Measurements from ENCODE around the gene MYO18A. TPM values are rescaled to one million over a fixed set of nuclear protein-coding genes. Genes with fewer than 3 reads are reported as not detected.
A peak's percentile ranks its signal among the peaks of the same experiment; 100 is the strongest.

Gene MYO18A
- total RNA-seq, 1 donor from 2014 or later, result 45.9 TPM

GRCh38 chr17:29037739-29038084 is 142.5 kb downstream of the MYO18A start:
- TF ChIP-seq, protein P1, sequence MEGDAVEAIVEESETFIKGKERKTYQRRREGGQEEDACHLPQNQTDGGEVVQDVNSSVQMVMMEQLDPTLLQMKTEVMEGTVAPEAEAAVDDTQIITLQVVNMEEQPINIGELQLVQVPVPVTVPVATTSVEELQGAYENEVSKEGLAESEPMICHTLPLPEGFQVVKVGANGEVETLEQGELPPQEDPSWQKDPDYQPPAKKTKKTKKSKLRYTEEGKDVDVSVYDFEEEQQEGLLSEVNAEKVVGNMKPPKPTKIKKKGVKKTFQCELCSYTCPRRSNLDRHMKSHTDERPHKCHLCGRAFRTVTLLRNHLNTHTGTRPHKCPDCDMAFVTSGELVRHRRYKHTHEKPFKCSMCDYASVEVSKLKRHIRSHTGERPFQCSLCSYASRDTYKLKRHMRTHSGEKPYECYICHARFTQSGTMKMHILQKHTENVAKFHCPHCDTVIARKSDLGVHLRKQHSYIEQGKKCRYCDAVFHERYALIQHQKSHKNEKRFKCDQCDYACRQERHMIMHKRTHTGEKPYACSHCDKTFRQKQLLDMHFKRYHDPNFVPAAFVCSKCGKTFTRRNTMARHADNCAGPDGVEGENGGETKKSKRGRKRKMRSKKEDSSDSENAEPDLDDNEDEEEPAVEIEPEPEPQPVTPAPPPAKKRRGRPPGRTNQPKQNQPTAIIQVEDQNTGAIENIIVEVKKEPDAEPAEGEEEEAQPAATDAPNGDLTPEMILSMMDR (IDR thresholded peaks at IDR 0.05; ENCODE audit: insufficient read depth, low read depth, low read length), result no peak
- TF ChIP-seq EZH2 (IDR thresholded peaks at IDR 0.05; ENCODE audit: insufficient read depth, low read length), result no peak
- Histone ChIP-seq H3K9ac (ENCODE audit: low read length) (no peak overlapping the region), H2AFZ (ENCODE audit: low read depth, low read length) (no peak overlapping the region), H4K20me1 (ENCODE audit: insufficient read depth, low read length) (no peaks in the 10 kb centered on the region), H3K9me3 (ENCODE audit: insufficient read depth, low read depth, low read length) (peaks cover 20% of the 10 kb centered on the region), H3K4me2 (ENCODE audit: low read length) (peak overlapping the region; percentile 23), H3K4me3 (ENCODE audit: insufficient read depth, low read depth, low read length) (no peak overlapping the region), H3K27me3 (ENCODE audit: insufficient read depth, low read length) (peaks cover 43% of the 10 kb centered on the region), H3K4me1 (ENCODE audit: insufficient read depth, low read length) (peaks cover 13% of the 10 kb centered on the region), H3K79me2 (ENCODE audit: insufficient read depth, low read length) (no peaks in the 10 kb centered on the region), H3K36me3 (ENCODE audit: insufficient read depth, low read length) (no peaks in the 10 kb centered on the region), H3K27ac (ENCODE audit: low read depth, low read length) (no peak overlapping the region)
- Mint-ChIP-seq H3K4me1 (ENCODE audit: low read depth, unreplicated experiment) (peaks cover 14% of the 10 kb centered on the region), H3K27ac (ENCODE audit: unreplicated experiment) (no peak overlapping the region), H3K27me3 (ENCODE audit: low read depth, unreplicated experiment) (peaks cover 11% of the 10 kb centered on the region), H3K9me3 (ENCODE audit: unreplicated experiment) (peaks cover 14% of the 10 kb centered on the region), H3K36me3 (ENCODE audit: low read depth, unreplicated experiment) (peaks cover 3% of the 10 kb centered on the region), H3K4me3 (ENCODE audit: unreplicated experiment) (no peak overlapping the region)
- DNase-seq (ENCODE audit: low read depth) (no peak), FAIRE-seq (no peak)

GRCh38 chr17:29036584-29036983 is 143.6 kb downstream of the MYO18A start:
- Histone ChIP-seq H4K20me1 (ENCODE audit: insufficient read depth, low read length) (no peaks in the 10 kb centered on the region), H3K27ac (ENCODE audit: low read depth, low read length) (no peak overlapping the region), H3K4me2 (ENCODE audit: low read length) (no peak overlapping the region), H3K36me3 (ENCODE audit: insufficient read depth, low read length) (no peaks in the 10 kb centered on the region), H3K4me1 (ENCODE audit: insufficient read depth, low read length) (peaks cover 6% of the 10 kb centered on the region), H3K9ac (ENCODE audit: low read length) (no peak overlapping the region), H3K4me3 (ENCODE audit: insufficient read depth, low read depth, low read length) (no peak overlapping the region), H3K27me3 (ENCODE audit: insufficient read depth, low read length) (peaks cover 54% of the 10 kb centered on the region), H3K79me2 (ENCODE audit: insufficient read depth, low read length) (no peaks in the 10 kb centered on the region), H2AFZ (ENCODE audit: low read depth, low read length) (no peak overlapping the region), H3K9me3 (ENCODE audit: insufficient read depth, low read depth, low read length) (peaks cover 20% of the 10 kb centered on the region)
- TF ChIP-seq EZH2 (IDR thresholded peaks at IDR 0.05; ENCODE audit: insufficient read depth, low read length), result no peak
- TF ChIP-seq, protein P1 (IDR thresholded peaks at IDR 0.05; ENCODE audit: insufficient read depth, low read depth, low read length), result no peak
- H3K9me3 Mint-ChIP-seq (ENCODE audit: unreplicated experiment), result peaks cover 18% of the 10 kb centered on the region
- H3K4me3 Mint-ChIP-seq (ENCODE audit: unreplicated experiment), result no peak overlapping the region
- DNase-seq (ENCODE audit: low read depth) (no peak), FAIRE-seq (no peak)
- peaks cover 4% of the 10 kb centered on the region for H3K36me3 Mint-ChIP-seq (ENCODE audit: low read depth, unreplicated experiment)
- H3K4me1 Mint-ChIP-seq (ENCODE audit: low read depth, unreplicated experiment), result peaks cover 8% of the 10 kb centered on the region
- no peak overlapping the region for H3K27ac Mint-ChIP-seq (ENCODE audit: unreplicated experiment)
- peaks cover 22% of the 10 kb centered on the region for H3K27me3 Mint-ChIP-seq (ENCODE audit: low read depth, unreplicated experiment)

GRCh38 chr17:29034510-29034909 is 145.7 kb downstream of the MYO18A start:
- Histone ChIP-seq H3K4me3 (ENCODE audit: insufficient read depth, low read depth, low read length) (no peak overlapping the region), H3K4me1 (ENCODE audit: insufficient read depth, low read length) (no peaks in the 10 kb centered on the region), H3K79me2 (ENCODE audit: insufficient read depth, low read length) (no peaks in the 10 kb centered on the region), H3K9ac (ENCODE audit: low read length) (no peak overlapping the region), H2AFZ (ENCODE audit: low read depth, low read length) (no peak overlapping the region), H3K36me3 (ENCODE audit: insufficient read depth, low read length) (no peaks in the 10 kb centered on the region), H4K20me1 (ENCODE audit: insufficient read depth, low read length) (no peaks in the 10 kb centered on the region), H3K27me3 (ENCODE audit: insufficient read depth, low read length) (peaks cover 60% of the 10 kb centered on the region), H3K4me2 (ENCODE audit: low read length) (no peak overlapping the region), H3K9me3 (ENCODE audit: insufficient read depth, low read depth, low read length) (peaks cover 20% of the 10 kb centered on the region), H3K27ac (ENCODE audit: low read depth, low read length) (no peak overlapping the region)
- no peak for TF ChIP-seq EZH2 (IDR thresholded peaks at IDR 0.05; ENCODE audit: insufficient read depth, low read length)
- TF ChIP-seq, protein P1 (IDR thresholded peaks at IDR 0.05; ENCODE audit: insufficient read depth, low read depth, low read length), result no peak
- DNase-seq (ENCODE audit: low read depth), result no peak
- Mint-ChIP-seq H3K36me3 (ENCODE audit: low read depth, unreplicated experiment) (peaks cover 4% of the 10 kb centered on the region), H3K4me1 (ENCODE audit: low read depth, unreplicated experiment) (peaks cover 3% of the 10 kb centered on the region), H3K27me3 (ENCODE audit: low read depth, unreplicated experiment) (peaks cover 32% of the 10 kb centered on the region), H3K27ac (ENCODE audit: unreplicated experiment) (no peak overlapping the region), H3K4me3 (ENCODE audit: unreplicated experiment) (no peak overlapping the region), H3K9me3 (ENCODE audit: unreplicated experiment) (peaks cover 20% of the 10 kb centered on the region)
- FAIRE-seq, result no peak
